GM21786 (cell line): ENCODE measurements around the gene OR51E1.
A peak's percentile ranks its signal among the peaks of the same experiment; 100 is the strongest.

ENCODE experiments used
- ATAC-seq: cut with Tn5 transposase; IDR thresholded peaks from one replicate; pipeline ENCODE4 v1.9.1; 2021; ENCODE audit not compliant: unreplicated experiment

The OR51E1 gene

DNA sequence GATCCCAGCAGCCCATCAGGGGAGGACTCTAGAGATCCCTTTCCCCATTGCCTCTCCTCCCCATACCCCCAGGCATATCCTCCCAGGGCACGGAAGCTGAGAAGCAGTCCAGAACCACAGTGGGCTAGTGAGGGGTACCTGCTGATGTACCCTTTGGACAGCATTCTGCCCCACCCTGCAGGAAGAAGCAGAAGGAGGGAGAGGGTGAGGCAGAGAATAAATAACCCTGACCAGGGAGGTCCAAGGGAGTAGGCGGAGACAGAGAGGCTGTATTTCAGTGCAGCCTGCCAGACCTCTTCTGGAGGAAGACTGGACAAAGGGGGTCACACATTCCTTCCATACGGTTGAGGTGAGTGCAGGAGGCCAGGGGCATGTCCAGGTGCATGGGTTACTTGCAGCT lies at the start of gene OR51E1:
TSS of gene OR51E1 (plus strand) at position 301 of the 400 bp plus-strand sequence. CDS start 8,545 bp downstream, outside the sequence.
- no peak for ATAC-seq

- no peak for ATAC-seq
Observed at GRCh38 chr11:4605057-4605456, 38.7 kb upstream of the OR51E1 start.

DNA sequence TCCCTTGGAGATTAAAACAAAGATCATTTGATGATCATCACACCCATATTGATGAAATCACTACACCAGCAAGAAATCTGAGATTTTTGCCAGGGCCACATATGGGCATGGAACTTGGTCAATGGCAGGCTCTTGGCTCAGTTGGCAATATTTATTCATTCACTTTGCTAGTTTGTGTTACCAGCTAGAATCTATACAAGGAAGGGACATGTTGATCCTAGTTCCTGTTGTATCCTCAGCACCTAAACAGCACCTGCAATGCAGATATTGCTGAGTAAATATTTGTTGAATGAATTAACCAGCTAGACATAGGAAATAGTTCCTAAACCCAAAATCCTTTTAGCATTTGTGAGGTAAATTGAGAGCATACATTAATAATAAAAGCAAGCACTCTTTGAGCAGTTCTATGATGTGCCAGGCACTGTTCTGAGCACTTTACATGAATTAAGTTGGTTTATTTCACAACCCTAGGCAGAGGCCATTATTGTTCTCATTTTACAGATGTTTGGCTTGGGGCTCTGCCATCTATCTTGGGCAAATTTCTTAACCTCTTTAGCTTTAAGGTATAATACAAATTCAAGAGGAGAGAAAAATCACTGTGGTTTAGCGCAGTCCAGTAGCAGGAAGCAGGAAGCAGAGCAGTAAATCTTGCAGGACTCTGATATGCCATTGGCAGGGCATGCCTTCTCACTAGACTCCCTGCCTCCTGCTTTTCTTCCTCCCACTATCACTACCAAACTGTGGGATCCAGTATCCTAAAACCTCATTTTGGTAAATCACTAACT lies 37.4 kb upstream of the OR51E1 start:
- no peak for ATAC-seq

GRCh38 chr11:4607096-4607495 lies 36.7 kb upstream of the OR51E1 start:
- ATAC-seq: no peak

- peak; percentile 100 for ATAC-seq
Observed at GRCh38 chr11:4607781-4608666, 35.8 kb upstream of the OR51E1 start, which contains the start of gene TRIM68. TRIM68 (minus strand) TSS chr11:4608231; CDS start chr11:4605504, 2,727 bp downstream.

DNA sequence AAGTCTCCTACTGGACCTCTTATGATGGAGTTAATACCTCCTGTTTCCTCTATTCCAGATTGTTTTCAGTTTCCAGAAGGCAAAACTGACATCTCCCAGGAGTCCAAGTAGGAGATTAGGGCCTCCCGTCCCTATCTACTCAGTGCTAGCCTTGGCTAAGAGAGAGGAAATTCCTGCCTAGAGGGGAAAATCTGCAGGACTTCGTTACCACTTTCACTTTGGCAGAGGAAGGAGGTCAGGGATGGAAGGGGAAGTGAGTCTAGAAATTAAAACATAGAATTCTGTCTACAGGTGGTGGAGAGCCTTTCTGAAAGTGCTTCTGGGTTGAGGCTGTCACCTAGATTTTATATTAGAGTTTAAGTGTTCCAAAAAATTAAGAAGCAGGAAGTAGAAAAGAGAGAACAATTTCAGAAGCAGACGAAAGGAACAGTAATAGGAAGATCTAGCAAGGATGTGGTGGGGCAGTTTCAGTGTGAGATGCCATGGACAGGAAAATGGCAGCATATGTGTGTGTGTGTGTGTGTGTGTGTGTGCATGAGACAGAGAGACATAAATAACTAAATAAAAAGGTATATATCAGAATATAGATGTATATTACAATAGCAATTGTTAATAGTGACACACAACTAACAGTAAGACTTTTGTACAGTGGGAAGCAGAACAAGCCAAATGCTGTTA lies 33.4 kb upstream of the OR51E1 start:
- ATAC-seq: no peak

DNA sequence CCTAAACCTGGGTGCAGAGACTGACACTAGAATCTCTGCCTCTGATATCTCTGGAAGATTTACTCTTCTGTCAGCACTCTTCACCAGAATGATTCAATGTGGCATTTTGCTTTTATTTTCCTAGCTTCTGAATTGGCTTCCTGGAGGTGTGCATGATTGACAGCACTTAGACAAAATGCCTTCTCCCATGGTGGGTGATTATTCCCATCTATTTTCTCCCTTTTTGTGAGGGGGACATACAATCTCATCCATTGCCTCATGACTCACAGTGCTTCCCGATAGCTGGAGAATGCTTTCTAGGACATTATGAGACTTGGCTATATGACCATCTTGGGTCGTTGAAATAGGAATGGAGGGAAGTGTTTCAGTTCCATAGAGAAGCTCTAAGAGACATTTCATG lies 31.8 kb upstream of the OR51E1 start:
- ATAC-seq: no peak

GRCh38 chr11:4615856-4616444 lies 27.8 kb upstream of the OR51E1 start:
- no peak for ATAC-seq

DNA sequence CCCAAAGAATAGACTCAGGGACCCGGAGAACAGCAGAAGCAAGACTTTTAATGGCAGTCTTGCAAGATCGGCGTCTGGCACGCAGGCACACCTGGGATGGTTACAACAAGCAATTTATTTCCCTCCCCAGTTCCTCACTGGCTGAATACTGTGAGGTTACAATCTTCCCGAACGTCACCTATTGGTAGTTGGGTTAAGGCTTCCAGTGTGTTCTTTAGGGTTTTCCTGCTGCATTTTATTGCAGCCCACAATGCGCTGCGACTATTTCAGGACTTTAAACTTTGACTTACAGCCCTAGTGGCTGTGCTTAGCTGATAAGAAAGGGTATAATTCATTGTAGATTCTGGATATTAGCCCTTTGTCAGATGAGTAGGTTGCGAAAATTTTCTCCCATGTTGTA lies 24.3 kb upstream of the OR51E1 start:
- no peak for ATAC-seq

- ATAC-seq: peak; percentile 74
Observed at GRCh38 chr11:4626207-4627099, 17.3 kb upstream of the OR51E1 start.

DNA sequence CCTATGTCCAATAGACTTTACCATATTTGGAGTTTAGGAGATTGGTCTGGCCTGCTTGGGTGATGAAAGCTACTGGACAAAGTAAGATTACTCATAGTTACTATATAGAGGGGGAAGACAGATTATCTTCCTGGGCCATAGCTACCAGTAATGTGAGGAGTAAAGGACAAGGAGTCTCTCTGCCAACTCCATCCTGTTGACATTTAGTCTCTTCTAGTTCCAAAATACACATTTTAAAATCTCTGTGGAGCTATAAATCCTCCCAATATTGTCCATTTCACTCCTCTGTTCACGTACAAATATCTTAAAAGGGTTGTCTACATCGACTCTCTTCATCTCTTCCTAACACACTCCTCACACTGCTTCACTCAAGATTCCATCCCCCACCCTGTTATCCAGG lies 7.6 kb upstream of the OR51E1 start:
- no peak for ATAC-seq

DNA sequence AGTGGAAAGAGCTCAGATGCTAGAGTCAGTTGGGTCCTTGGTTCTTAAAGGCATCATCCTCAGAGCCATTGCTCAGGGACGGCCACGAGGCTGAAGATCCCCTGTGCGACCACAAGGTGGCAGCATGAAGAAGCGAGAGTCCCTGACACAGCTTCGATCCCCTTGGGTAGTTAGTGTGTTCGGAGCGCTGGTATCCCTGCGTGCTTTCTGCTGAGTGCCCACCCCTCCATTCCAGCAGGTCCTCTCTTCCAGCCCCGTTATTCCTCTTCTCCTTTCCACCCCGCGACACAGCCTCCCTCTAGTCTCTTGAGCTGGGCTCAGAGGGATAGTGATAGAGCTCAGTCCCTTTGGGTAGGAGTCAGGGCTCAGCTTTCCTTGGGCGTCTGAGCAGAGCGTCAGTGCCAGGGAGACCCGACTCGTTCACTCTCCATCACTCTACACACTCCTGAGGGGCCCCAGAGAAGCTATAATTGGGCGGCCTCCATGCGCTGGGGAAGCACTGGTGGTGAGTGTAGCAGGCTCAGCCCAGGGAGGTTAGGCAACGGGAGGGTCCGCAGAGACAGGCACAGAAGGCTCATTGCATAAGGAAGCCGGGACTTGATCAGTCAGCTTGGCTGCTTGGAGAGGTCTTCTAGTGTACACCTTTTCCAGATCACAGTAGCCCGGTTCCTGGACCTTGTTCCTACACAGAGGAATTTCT lies 6.7 kb upstream of the OR51E1 start, which contains the start of gene OR51D1:
TSS of gene OR51D1 (plus strand) at position 516 of the 700 bp plus-strand sequence. CDS start 2,314 bp downstream, outside the sequence.
- ATAC-seq: peak; percentile 93

- no peak for ATAC-seq
Observed at GRCh38 chr11:4637662-4638047, 6.1 kb upstream of the OR51E1 start.

GRCh38 chr11:4639931-4640330 lies 3.9 kb upstream of the OR51E1 start:
- ATAC-seq: no peak

DNA sequence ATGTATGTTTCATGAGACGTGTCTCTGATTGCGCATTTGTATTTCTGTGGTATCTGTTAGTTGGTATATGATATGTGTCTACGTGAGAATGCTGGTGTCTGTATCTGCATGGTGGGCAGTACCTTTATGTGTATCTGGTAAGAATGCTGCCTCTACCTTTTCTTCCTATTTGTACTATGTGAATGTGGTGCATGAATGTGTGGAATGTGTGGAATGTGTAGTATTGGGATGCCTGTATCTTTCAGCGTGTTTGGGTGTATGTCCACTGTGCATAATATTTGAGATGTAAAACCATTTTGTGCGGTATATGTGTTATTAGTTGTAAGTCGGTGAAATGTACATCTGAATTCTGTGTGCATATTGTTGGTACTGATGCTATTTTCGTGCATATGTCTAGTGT lies 2.3 kb upstream of the OR51E1 start:
- no peak for ATAC-seq

GRCh38 chr11:4642043-4642442 lies 1.7 kb upstream of the OR51E1 start:
- no peak for ATAC-seq

DNA sequence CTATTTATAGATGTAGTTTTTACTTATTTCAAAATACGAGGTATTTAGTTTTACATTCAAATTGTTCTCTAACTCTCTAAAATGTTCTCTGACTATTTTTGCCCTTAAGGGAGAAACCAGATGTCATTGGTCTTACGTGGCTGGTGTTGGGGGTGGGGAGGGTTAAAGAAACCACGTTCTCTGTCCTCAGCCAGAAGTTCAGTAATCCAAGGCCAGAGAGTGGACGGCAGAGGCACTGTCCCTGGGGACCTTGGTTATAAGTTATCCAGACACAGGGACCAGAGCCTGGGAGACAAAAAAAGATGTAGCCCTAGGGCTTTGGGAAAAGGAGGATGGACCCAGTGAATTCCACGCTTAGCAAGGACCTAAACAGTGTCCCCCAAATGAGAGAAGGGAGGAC lies 706 bp upstream of the OR51E1 start:
- ATAC-seq: no peak

DNA sequence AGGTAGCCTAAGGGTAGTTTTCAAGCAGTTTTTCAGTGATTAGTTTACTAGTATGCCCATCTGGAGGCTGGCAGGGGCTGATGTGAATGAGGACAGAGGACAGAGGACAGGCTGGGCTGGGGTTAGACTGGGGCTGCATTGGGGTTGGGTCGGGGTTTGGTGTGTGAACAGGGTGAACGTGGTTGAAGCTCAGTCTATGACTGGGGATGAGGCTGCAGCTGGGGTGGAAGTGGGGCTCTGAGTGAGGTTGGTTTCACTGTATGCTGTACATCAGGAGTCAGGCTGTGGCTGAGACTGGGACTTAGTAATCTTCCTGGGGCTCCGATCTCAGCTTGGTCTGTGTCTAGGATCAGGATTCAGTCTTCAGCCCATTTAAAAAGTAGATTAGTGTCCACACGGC lies 451 bp downstream of the OR51E1 start:
- ATAC-seq: no peak

DNA sequence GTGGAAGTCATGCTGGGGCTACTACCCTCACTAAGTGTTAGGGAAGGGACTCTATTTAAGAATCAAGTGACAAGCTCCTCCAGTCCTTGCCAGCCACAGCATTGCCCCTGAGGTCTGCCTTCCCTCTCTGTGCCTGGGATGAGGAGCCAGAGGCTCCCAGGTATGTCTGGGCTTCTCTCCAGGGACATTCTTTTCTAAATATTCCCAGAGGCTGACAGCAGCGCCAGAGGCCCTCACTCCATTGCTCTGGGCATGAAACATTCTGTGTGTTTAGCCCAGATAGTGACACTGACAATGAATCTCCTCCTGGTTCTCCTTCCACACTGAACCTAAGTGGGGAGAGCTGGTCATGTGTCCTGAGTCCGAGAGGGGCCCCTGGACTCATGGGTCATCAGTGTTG lies 2.2 kb downstream of the OR51E1 start:
- ATAC-seq: no peak
